ENCODE results near the gene CAMK1D.

The CAMK1D gene

GRCh38 chr10:12510984-12511383, 161.6 kb downstream of the CAMK1D start:
- Mint-ChIP-seq H3K4me1 (peaks cover 9% of the 10 kb centered on the region), H3K27me3 (ENCODE audit: low read depth) (peaks cover 3% of the 10 kb centered on the region), H3K36me3 (ENCODE audit: low read depth) (no peaks in the 10 kb centered on the region), H3K27ac (peak overlapping the region in 1 of 3 experiments; percentile 22), H3K4me3 (no peak overlapping the region), H3K9me3 (no peaks in the 10 kb centered on the region)
- no peak for TF ChIP-seq CTCF (IDR thresholded peaks at IDR 0.05; ENCODE audit: unreplicated experiment in 3 of 3)

- H3K4me3 Mint-ChIP-seq: no peak overlapping the region
- H3K36me3 Mint-ChIP-seq (ENCODE audit: low read depth): no peaks in the 10 kb centered on the region
Measured at GRCh38 chr10:12511651-12512050, 162.3 kb downstream of the CAMK1D start.

DNA sequence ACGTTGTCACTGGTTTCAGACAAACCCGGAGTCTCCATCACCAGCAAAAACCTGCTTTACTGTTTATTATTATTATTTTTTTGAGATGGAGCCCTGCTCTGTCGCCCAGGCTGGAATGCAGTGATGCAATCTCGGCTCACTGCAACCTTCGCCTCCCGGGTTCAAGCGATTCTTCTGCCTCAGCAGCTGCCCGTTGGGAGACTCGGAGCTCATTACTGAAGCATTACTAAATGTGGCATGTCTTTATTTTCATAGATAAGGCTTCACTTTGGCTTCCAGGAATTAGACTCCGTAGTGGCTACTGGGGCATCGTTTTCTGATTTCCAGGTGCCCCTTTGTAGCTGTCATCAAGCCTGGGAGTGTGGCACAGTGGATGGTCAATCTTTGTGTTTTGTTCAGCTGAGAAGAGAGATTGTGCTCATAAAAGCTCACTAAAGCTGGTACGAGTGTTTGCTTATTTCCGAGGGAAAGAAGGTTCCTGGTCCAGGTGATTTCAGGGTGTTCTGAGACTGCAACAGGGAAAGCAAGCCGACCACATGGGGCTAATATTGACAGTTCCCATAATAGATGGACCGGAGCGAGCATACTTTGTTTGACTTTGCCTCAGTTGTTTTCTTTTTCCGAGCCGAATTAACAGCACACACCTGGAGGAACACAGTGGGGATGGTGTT, 163.1 kb downstream of the CAMK1D start:
- no peak for TF ChIP-seq CTCF (IDR thresholded peaks at IDR 0.05; ENCODE audit: unreplicated experiment in 3 of 3)
- H3K36me3 Mint-ChIP-seq (ENCODE audit: low read depth): no peaks in the 10 kb centered on the region
- H3K4me3 Mint-ChIP-seq: no peak overlapping the region

More at GRCh38 chr10:12511651-12512050, 162.3 kb downstream of the CAMK1D start:
- Mint-ChIP-seq H3K9me3 (no peaks in the 10 kb centered on the region), H3K27me3 (ENCODE audit: low read depth) (peaks cover 3% of the 10 kb centered on the region), H3K27ac (no peak overlapping the region), H3K4me1 (peaks cover 9% of the 10 kb centered on the region)
- no peak for TF ChIP-seq CTCF (IDR thresholded peaks at IDR 0.05; ENCODE audit: unreplicated experiment in 3 of 3)

GRCh38 chr10:12513003-12513365, 163.6 kb downstream of the CAMK1D start:
- Mint-ChIP-seq H3K9me3 (no peaks in the 10 kb centered on the region), H3K27ac (peak overlapping the region in 1 of 3 experiments; percentile 30), H3K4me1 (peaks cover 9% of the 10 kb centered on the region), H3K4me3 (no peak overlapping the region), H3K36me3 (ENCODE audit: low read depth) (no peaks in the 10 kb centered on the region), H3K27me3 (ENCODE audit: low read depth) (peaks cover 3% of the 10 kb centered on the region)
- no peak for TF ChIP-seq CTCF (IDR thresholded peaks at IDR 0.05; ENCODE audit: unreplicated experiment in 3 of 3)

More for the DNA sequence above, 163.1 kb downstream of the CAMK1D start:
- Mint-ChIP-seq H3K9me3 (no peaks in the 10 kb centered on the region), H3K27me3 (ENCODE audit: low read depth) (peaks cover 3% of the 10 kb centered on the region), H3K4me1 (peaks cover 9% of the 10 kb centered on the region), H3K27ac (peak overlapping the region in 1 of 3 experiments; percentile 30)

DNA sequence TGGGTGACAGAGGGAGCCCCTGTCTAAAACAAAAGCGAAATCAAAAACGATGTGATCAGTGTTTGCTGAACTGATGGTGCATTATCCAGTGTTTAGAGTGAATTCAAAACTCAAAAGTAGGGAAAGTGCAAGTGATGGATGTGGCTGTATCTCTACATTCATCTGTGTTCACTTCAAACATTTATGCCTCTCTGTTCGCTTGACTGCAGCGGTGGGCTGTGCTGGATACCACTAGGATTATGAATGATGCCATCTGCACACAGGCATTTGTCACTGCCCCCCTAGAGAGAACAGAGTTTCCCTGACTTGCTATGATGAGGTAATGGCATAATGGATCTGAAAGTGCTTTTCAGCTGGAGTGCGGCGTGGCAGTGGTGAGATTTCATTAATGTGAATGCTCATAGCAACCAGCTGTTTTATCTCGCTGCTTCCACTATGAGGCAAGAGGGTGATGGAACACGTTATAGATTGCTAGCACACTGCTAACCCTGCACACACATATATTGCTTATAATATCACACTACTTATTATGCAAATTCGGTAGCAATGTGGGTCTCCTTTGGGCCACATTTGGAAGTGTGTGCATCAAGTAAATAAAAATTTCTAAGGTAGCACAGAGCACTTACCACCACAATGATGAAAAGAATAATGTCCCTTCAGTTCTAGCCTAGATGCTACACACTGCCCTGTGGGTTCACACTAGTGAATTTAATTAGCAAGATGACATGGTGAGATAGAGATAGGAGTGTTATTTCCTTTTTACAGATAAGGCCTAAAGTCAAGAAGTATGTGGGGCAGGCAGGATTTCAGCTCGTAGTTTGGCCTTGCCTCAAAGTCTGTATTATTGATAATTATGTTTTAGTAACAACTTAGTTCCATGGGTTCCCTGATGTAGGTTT, 164.7 kb downstream of the CAMK1D start:
- H3K4me1 Mint-ChIP-seq: peaks cover 9% of the 10 kb centered on the region
- H3K36me3 Mint-ChIP-seq (ENCODE audit: low read depth): no peaks in the 10 kb centered on the region
- H3K27me3 Mint-ChIP-seq (ENCODE audit: low read depth): peaks cover 3% of the 10 kb centered on the region
- TF ChIP-seq CTCF (IDR thresholded peaks at IDR 0.05; ENCODE audit: unreplicated experiment in 3 of 3): no peak
- H3K9me3 Mint-ChIP-seq: no peaks in the 10 kb centered on the region
- no peak overlapping the region for H3K27ac Mint-ChIP-seq
- H3K4me3 Mint-ChIP-seq: no peak overlapping the region
